GM12873 (cell line): ENCODE data around the gene BEND2.

ENCODE experiments used
- CTCF ChIP-seq: IDR thresholded peaks from 2 replicates; pipeline ENCODE4 v1.5.1; 2012; ENCODE audit warnings: low read depth, mild to moderate bottlenecking, moderate library complexity, low read length, control low read depth; ENCODE audit not compliant: insufficient read depth; ENCODE audit errors: missing control alignments

The BEND2 gene

GRCh38 chrX:18160369-18160768 is 60.3 kb downstream of the BEND2 start:
- no peak for TF ChIP-seq CTCF

DNA sequence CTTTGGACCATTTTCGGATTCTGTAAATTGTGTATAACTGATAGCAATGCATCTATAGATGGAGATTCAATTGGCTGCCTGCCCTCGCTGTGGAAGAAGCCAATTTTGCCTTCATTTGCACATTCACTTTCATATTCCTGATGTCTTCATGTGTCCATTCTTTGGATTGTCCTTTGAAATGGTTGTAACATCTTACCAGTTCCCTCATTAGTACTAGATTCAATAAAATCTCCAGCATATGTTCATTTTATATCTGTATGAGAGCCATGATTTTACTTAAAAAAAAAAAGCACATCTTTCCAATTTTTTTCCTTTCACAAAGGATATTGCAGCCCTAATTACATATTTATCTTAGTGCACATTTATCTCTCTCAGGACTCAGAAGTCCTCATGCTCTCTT is 61.7 kb downstream of the BEND2 start:
- no peak for TF ChIP-seq CTCF

DNA sequence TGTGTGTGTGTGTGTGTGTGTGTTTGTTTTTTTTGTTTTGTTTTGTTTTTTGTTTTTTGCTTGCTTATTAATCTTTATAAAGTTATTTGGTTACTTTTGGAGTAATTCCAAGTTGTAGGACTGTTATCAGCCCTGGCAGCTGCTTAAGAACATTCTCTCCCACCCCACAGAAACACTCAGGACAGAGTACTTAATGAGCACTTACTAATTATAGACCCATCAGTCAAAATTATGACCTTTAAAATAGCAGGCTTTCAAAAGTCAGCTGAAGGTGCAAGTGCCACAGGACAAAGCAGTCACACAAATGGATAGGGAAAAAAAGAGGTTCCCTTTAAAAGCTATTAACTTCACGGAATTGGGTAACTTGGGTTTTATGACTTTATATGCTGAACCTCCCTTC is 69.0 kb downstream of the BEND2 start:
- no peak for TF ChIP-seq CTCF

DNA sequence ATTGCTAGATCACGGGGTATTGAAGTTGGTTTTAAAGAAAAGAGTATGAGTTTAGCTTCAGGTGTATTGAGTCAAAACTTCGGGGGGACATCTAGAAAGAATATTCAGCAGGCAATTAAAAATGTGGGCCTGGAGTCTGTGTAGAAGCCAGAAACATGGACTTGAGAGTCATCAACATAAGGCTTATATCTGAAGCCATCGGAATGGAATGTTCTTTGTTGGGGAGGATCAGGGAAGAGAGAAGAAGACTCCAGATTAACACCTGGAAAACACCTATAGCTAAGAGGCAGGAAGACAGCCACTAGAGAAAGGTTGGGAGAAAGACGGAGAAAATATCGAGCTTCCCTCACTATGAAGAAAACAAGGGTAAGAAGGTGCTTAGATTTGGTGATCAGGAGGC is 69.5 kb downstream of the BEND2 start:
- no peak for TF ChIP-seq CTCF

GRCh38 chrX:18149454-18149853 is 71.2 kb downstream of the BEND2 start:
- TF ChIP-seq CTCF = no peak

DNA sequence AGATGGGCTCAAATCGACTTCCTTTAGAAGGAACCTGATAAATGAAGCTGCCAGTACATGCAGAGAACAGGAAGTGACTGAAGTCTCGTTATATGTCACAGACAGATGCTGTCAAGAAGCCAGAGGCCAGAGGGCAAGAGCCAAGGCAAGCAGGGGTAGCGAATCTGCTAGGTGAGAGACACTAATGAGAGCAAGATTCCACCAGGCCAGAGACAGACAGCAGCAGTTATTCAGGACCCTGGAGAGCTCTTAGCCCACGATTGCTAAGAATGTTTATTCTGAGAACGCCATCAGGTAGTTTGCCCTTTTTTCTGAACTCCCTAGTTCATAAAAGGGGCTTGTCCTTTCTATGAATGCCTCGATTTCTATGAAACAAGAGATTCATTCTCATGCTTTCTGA is 73.7 kb downstream of the BEND2 start:
- TF ChIP-seq CTCF = no peak

DNA sequence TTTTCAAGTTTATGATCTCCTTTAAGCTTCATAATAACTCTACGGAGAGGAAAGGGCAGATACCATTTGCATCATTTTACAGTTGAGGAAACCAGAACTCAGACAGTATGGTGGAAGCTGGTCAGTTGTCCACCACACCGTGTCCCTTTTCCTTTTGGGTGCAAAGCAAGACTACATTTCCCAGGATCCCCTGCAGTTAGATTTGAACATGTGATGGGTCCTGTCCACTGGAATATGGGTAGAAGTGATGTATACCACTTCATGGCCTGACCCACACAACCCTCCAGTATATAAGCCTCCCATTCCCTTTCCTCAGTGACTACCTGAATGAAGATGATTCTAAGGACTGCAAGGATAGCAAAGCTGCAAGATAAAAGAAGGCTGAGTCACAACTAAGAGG is 74.7 kb downstream of the BEND2 start:
- TF ChIP-seq CTCF = no peak

- no peak for TF ChIP-seq CTCF
Observed at GRCh38 chrX:18136816-18137215, 83.9 kb downstream of the BEND2 start.
